ENCODE results near the gene PDGFC.

The PDGFC gene, protein sequence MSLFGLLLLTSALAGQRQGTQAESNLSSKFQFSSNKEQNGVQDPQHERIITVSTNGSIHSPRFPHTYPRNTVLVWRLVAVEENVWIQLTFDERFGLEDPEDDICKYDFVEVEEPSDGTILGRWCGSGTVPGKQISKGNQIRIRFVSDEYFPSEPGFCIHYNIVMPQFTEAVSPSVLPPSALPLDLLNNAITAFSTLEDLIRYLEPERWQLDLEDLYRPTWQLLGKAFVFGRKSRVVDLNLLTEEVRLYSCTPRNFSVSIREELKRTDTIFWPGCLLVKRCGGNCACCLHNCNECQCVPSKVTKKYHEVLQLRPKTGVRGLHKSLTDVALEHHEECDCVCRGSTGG

DNA sequence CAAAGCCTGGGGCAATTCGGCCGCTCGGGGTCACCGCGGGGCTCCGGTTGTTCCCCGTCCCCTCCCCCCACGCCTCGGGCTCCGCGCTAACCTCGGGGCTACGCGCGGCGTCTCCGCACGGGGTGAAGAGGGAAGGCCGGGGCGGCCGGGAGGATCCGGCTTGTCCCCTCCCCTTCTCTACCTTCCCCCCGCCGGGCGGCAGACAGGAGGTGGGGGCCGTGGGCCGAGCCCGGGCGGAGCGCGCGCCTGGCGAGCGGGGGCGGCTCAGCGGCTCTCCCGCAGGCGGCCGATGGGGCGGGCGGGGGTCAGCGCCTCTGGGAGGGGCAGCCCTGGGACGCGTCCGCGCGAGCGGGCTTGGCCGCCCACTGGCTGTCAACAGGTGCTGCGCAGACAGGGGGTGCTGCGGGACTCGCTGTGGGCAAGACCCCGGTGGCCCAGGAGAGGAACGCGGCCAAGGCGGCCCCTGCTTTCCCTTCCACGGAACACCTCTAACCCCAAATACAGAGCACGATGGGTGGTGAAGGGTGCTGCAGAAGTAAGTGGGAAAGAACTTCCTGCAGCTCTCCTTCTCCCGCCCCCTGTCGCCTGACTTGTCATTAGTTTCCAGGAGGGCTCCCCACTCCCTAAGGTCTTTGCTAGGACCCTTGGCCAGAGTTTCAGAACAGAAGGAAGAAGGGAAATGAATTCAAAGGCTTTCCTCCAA, at the start of gene PDGFC:
PDGFC (minus strand) TSS at position 124 of the 703 bp plus-strand sequence. CDS start 896 bp downstream, outside the sequence.
- Histone ChIP-seq H3K4me3 (ENCODE audit: low read length in 2 of 2) (peak within 1 kb of the TSS; percentile 93 to 97), H3K9ac (ENCODE audit: low read length in 2 of 2) (peak within 1 kb of the TSS; percentile 83 to 94), H3K36me3 (ENCODE audit: control insufficient read depth in 2 of 2, insufficient read depth in 2 of 2, low read length in 2 of 2) (no peaks in the 10 kb centered on the region), H3K27ac (ENCODE audit: low read length) (peak within 1 kb of the TSS; percentile 86), H3K4me1 (ENCODE audit: control insufficient read depth, insufficient read depth, low read length) (peaks cover 22% of the 10 kb centered on the region), H3K27me3 (ENCODE audit: control insufficient read depth in 1 of 2, insufficient read depth in 2 of 2, low read length in 2 of 2) (no peaks in the 10 kb centered on the region), H3K9me3 (ENCODE audit: control insufficient read depth in 2 of 2, low read length in 2 of 2) (no peaks in the 10 kb centered on the region)

DNA sequence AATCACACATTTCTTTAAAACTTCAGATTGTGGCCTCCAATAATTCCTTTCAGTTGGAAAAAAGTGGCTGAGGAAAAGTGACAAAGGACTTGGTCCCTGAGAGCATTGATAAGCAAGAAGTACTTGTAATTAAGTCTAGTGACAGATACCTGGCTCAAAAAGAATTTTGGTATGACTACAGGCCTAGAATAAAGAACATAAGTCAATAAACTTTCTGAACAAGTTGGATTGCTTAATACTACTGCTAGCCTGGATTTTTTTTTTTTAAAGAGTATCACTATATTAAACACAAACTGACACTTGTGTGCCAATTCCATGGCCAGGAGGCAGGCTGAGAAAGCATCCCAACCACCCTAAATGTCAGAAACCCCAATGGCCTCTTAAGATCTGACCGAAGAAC, 49.3 kb upstream of the PDGFC start:
- Histone ChIP-seq H3K27ac (ENCODE audit: low read length) (no peak overlapping the region), H3K27me3 (ENCODE audit: control insufficient read depth in 1 of 2, insufficient read depth in 2 of 2, low read length in 2 of 2) (no peaks in the 10 kb centered on the region), H3K9me3 (ENCODE audit: control insufficient read depth in 2 of 2, low read length in 2 of 2) (no peaks in the 10 kb centered on the region), H3K9ac (ENCODE audit: low read length in 2 of 2) (no peak overlapping the region), H3K36me3 (ENCODE audit: control insufficient read depth in 2 of 2, insufficient read depth in 2 of 2, low read length in 2 of 2) (no peaks in the 10 kb centered on the region), H3K4me3 (ENCODE audit: low read length in 2 of 2) (no peak overlapping the region), H3K4me1 (ENCODE audit: control insufficient read depth, insufficient read depth, low read length) (no peaks in the 10 kb centered on the region)

DNA sequence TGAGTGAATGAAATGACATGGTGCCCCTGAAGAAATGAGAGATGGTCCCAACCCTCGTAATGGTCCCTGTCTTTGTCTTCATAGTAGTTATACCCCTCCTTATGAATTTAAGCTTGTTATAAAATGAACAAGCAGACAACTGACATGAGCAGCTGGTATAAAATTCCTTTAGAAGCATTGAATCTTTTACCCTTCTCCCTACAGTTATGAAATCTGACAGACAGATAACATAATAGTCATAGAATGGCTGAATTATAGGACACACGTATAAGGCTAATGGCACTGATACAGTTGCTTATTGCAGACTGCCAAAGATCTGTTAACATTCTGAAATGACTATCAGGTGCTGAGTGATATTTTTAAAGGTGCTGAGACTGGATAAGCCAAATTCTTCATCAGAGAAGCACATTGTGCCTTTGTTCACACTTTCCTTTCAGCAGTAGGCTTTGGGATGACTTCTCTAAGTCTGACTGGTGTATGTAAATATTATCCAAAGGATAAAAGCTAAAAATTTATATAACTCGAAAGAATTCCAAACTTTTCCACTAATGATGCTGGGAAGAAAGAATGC, 47.4 kb upstream of the PDGFC start:
- Histone ChIP-seq H3K9me3 (ENCODE audit: control insufficient read depth in 2 of 2, low read length in 2 of 2) (no peaks in the 10 kb centered on the region), H3K27me3 (ENCODE audit: control insufficient read depth in 1 of 2, insufficient read depth in 2 of 2, low read length in 2 of 2) (no peaks in the 10 kb centered on the region), H3K9ac (ENCODE audit: low read length in 2 of 2) (no peak overlapping the region), H3K4me3 (ENCODE audit: low read length in 2 of 2) (no peak overlapping the region), H3K4me1 (ENCODE audit: control insufficient read depth, insufficient read depth, low read length) (no peaks in the 10 kb centered on the region), H3K27ac (ENCODE audit: low read length) (no peak overlapping the region), H3K36me3 (ENCODE audit: control insufficient read depth in 2 of 2, insufficient read depth in 2 of 2, low read length in 2 of 2) (no peaks in the 10 kb centered on the region)

- H3K9me3 ChIP-seq (ENCODE audit: control insufficient read depth in 2 of 2, low read length in 2 of 2) = no peaks in the 10 kb centered on the region
- H3K4me1 ChIP-seq (ENCODE audit: control insufficient read depth, insufficient read depth, low read length) = no peaks in the 10 kb centered on the region
- H3K36me3 ChIP-seq (ENCODE audit: control insufficient read depth in 2 of 2, insufficient read depth in 2 of 2, low read length in 2 of 2) = no peaks in the 10 kb centered on the region
- no peak overlapping the region for H3K27ac ChIP-seq (ENCODE audit: low read length)
- H3K27me3 ChIP-seq (ENCODE audit: control insufficient read depth in 1 of 2, insufficient read depth in 2 of 2, low read length in 2 of 2) = no peaks in the 10 kb centered on the region
- no peak overlapping the region for H3K9ac ChIP-seq (ENCODE audit: low read length in 2 of 2)
- H3K4me3 ChIP-seq (ENCODE audit: low read length in 2 of 2) = no peak overlapping the region
Measured at GRCh38 chr4:157014621-157015591, 43.3 kb upstream of the PDGFC start.

GRCh38 chr4:157013656-157014055, 42.1 kb upstream of the PDGFC start:
- Histone ChIP-seq H3K9me3 (ENCODE audit: control insufficient read depth in 2 of 2, low read length in 2 of 2) (no peaks in the 10 kb centered on the region), H3K9ac (ENCODE audit: low read length in 2 of 2) (no peak overlapping the region), H3K4me1 (ENCODE audit: control insufficient read depth, insufficient read depth, low read length) (no peaks in the 10 kb centered on the region), H3K27me3 (ENCODE audit: control insufficient read depth in 1 of 2, insufficient read depth in 2 of 2, low read length in 2 of 2) (no peaks in the 10 kb centered on the region), H3K4me3 (ENCODE audit: low read length in 2 of 2) (no peak overlapping the region), H3K27ac (ENCODE audit: low read length) (no peak overlapping the region), H3K36me3 (ENCODE audit: control insufficient read depth in 2 of 2, insufficient read depth in 2 of 2, low read length in 2 of 2) (no peaks in the 10 kb centered on the region)

- H3K4me1 ChIP-seq (ENCODE audit: control insufficient read depth, insufficient read depth, low read length) = no peaks in the 10 kb centered on the region
Measured at GRCh38 chr4:157012781-157013180, 41.2 kb upstream of the PDGFC start.

DNA sequence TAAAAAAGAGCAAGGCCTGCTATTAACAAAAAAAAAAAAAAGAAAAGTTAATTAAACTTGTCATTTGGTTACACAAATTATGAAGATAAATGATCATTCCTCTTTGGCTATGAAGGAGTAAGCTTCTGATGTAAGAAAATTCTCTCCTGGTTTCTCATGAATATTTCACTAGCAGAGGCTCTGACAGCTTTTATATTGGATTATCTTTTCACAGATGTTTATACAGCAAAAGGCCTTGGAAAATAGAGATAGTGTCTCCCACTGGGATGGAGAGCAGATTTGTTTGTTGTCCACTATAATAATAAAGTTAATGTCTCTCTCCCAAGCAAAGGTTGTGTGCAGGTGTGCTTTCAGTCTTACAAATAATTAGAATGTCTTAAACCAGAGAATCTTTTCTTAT, 40.7 kb upstream of the PDGFC start:
- H3K36me3 ChIP-seq (ENCODE audit: control insufficient read depth in 2 of 2, insufficient read depth in 2 of 2, low read length in 2 of 2) = no peaks in the 10 kb centered on the region
- no peaks in the 10 kb centered on the region for H3K4me1 ChIP-seq (ENCODE audit: control insufficient read depth, insufficient read depth, low read length)
- no peaks in the 10 kb centered on the region for H3K9me3 ChIP-seq (ENCODE audit: control insufficient read depth in 2 of 2, low read length in 2 of 2)
- no peak overlapping the region for H3K9ac ChIP-seq (ENCODE audit: low read length in 2 of 2)
- H3K27me3 ChIP-seq (ENCODE audit: control insufficient read depth in 1 of 2, insufficient read depth in 2 of 2, low read length in 2 of 2) = no peaks in the 10 kb centered on the region
- H3K4me3 ChIP-seq (ENCODE audit: low read length in 2 of 2) = no peak overlapping the region
- H3K27ac ChIP-seq (ENCODE audit: low read length) = no peak overlapping the region

More at GRCh38 chr4:157012781-157013180, 41.2 kb upstream of the PDGFC start:
- H3K9ac ChIP-seq (ENCODE audit: low read length in 2 of 2) = no peak overlapping the region
- no peaks in the 10 kb centered on the region for H3K36me3 ChIP-seq (ENCODE audit: control insufficient read depth in 2 of 2, insufficient read depth in 2 of 2, low read length in 2 of 2)
- H3K27me3 ChIP-seq (ENCODE audit: control insufficient read depth in 1 of 2, insufficient read depth in 2 of 2, low read length in 2 of 2) = no peaks in the 10 kb centered on the region
- H3K9me3 ChIP-seq (ENCODE audit: control insufficient read depth in 2 of 2, low read length in 2 of 2) = no peaks in the 10 kb centered on the region
- no peak overlapping the region for H3K27ac ChIP-seq (ENCODE audit: low read length)
- no peak overlapping the region for H3K4me3 ChIP-seq (ENCODE audit: low read length in 2 of 2)

GRCh38 chr4:157010630-157011029, 39.0 kb upstream of the PDGFC start:
- Histone ChIP-seq H3K4me3 (ENCODE audit: low read length in 2 of 2) (no peak overlapping the region), H3K27ac (ENCODE audit: low read length) (no peak overlapping the region), H3K9ac (ENCODE audit: low read length in 2 of 2) (no peak overlapping the region), H3K27me3 (ENCODE audit: control insufficient read depth in 1 of 2, insufficient read depth in 2 of 2, low read length in 2 of 2) (no peaks in the 10 kb centered on the region), H3K9me3 (ENCODE audit: control insufficient read depth in 2 of 2, low read length in 2 of 2) (no peaks in the 10 kb centered on the region), H3K36me3 (ENCODE audit: control insufficient read depth in 2 of 2, insufficient read depth in 2 of 2, low read length in 2 of 2) (no peaks in the 10 kb centered on the region), H3K4me1 (ENCODE audit: control insufficient read depth, insufficient read depth, low read length) (no peaks in the 10 kb centered on the region)

- no peak overlapping the region for H3K4me3 ChIP-seq (ENCODE audit: low read length in 2 of 2)
- H3K9ac ChIP-seq (ENCODE audit: low read length in 2 of 2) = no peak overlapping the region
- H3K9me3 ChIP-seq (ENCODE audit: control insufficient read depth in 2 of 2, low read length in 2 of 2) = no peaks in the 10 kb centered on the region
- H3K36me3 ChIP-seq (ENCODE audit: control insufficient read depth in 2 of 2, insufficient read depth in 2 of 2, low read length in 2 of 2) = no peaks in the 10 kb centered on the region
- no peaks in the 10 kb centered on the region for H3K27me3 ChIP-seq (ENCODE audit: control insufficient read depth in 1 of 2, insufficient read depth in 2 of 2, low read length in 2 of 2)
- no peaks in the 10 kb centered on the region for H3K4me1 ChIP-seq (ENCODE audit: control insufficient read depth, insufficient read depth, low read length)
- H3K27ac ChIP-seq (ENCODE audit: low read length) = no peak overlapping the region
Measured at GRCh38 chr4:157005831-157006230, 34.2 kb upstream of the PDGFC start.

- H3K4me3 ChIP-seq (ENCODE audit: low read length in 2 of 2) = no peak overlapping the region
- no peak overlapping the region for H3K9ac ChIP-seq (ENCODE audit: low read length in 2 of 2)
- H3K27me3 ChIP-seq (ENCODE audit: control insufficient read depth in 1 of 2, insufficient read depth in 2 of 2, low read length in 2 of 2) = no peaks in the 10 kb centered on the region
- H3K4me1 ChIP-seq (ENCODE audit: control insufficient read depth, insufficient read depth, low read length) = no peaks in the 10 kb centered on the region
- no peak overlapping the region for H3K27ac ChIP-seq (ENCODE audit: low read length)
- no peaks in the 10 kb centered on the region for H3K36me3 ChIP-seq (ENCODE audit: control insufficient read depth in 2 of 2, insufficient read depth in 2 of 2, low read length in 2 of 2)
- H3K9me3 ChIP-seq (ENCODE audit: control insufficient read depth in 2 of 2, low read length in 2 of 2) = no peaks in the 10 kb centered on the region
Measured at GRCh38 chr4:157005193-157005592, 33.6 kb upstream of the PDGFC start.
